ENCODE results near the gene RPS6KA4. TPM values are rescaled to one million over a fixed set of nuclear protein-coding genes. Genes with fewer than 3 reads are reported as not detected.

The RPS6KA4 gene
- total and polyA plus RNA-seq, 2 of the 13 experiments (the other 11 are each of a cell fraction or from before 2014, with no cell fraction given): 8.9 to 14.2 TPM

DNA sequence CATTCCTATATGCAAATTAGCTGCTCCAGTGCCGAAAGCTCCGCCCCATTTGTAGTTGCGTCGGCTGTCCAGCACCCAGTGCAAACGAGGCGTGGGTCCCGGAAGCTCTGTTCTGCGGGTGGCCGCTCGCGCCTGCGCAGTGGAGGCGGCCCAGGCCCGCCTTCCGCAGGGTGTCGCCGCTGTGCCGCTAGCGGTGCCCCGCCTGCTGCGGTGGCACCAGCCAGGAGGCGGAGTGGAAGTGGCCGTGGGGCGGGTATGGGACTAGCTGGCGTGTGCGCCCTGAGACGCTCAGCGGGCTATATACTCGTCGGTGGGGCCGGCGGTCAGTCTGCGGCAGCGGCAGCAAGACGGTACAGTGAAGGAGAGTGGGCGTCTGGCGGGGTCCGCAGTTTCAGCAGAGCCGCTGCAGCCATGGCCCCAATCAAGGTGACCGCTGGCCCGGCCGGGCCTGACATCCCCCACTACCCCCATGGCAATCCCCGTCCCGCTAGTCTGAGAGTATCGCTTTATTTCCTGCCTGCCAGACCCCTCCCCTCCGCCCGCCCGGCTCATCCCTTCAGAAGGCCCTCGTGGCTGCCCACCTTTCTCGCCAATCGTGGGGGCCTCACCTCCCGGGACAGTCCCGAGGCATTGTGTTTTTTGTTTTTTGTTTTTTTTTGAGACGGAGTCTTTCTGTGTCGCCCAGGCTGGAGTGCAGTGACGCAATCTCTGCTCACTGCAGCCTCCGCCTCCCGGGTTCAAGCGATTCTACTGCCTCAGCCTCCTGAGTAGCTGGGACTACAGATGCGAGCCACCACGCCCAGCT is 40.8 kb upstream of the RPS6KA4 start, which contains the start of gene PRDX5 (continued):
- TF ChIP-seq ZNF552 (CRISPR knock-in tag; IDR thresholded peaks at IDR 0.05; ENCODE audit: borderline replicate concordance): no peak; the same call in 1 of the 2 replicates
- TF ChIP-seq, protein P1, sequence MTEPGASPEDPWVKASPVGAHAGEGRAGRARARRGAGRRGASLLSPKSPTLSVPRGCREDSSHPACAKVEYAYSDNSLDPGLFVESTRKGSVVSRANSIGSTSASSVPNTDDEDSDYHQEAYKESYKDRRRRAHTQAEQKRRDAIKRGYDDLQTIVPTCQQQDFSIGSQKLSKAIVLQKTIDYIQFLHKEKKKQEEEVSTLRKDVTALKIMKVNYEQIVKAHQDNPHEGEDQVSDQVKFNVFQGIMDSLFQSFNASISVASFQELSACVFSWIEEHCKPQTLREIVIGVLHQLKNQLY (CRISPR knock-in tag; IDR thresholded peaks at IDR 0.05): no peak
- TF ChIP-seq ZNF207 (IDR thresholded peaks at IDR 0.05; ENCODE audit: borderline replicate concordance): no peak
- no peak for TF ChIP-seq JARID2 (CRISPR knock-in tag; IDR thresholded peaks at IDR 0.05; ENCODE audit: insufficient replicate concordance)
- no peak for TF ChIP-seq RXRB (CRISPR knock-in tag; IDR thresholded peaks at IDR 0.05; ENCODE audit: borderline replicate concordance)
- no peak; the same call in 1 of the 2 replicates for TF ChIP-seq ERF (CRISPR knock-in tag; IDR thresholded peaks at IDR 0.05)
- TF ChIP-seq, protein P2, sequence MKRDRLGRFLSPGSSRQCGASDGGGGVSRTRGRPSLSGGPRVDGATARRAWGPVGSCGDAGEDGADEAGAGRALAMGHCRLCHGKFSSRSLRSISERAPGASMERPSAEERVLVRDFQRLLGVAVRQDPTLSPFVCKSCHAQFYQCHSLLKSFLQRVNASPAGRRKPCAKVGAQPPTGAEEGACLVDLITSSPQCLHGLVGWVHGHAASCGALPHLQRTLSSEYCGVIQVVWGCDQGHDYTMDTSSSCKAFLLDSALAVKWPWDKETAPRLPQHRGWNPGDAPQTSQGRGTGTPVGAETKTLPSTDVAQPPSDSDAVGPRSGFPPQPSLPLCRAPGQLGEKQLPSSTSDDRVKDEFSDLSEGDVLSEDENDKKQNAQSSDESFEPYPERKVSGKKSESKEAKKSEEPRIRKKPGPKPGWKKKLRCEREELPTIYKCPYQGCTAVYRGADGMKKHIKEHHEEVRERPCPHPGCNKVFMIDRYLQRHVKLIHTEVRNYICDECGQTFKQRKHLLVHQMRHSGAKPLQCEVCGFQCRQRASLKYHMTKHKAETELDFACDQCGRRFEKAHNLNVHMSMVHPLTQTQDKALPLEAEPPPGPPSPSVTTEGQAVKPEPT (CRISPR knock-in tag; IDR thresholded peaks at IDR 0.05; ENCODE audit: low read depth): peak; percentile 72; the same call in 1 of the 2 replicates
- TF ChIP-seq ARHGAP35 (CRISPR knock-in tag; IDR thresholded peaks at IDR 0.05; ENCODE audit: borderline replicate concordance): peak; percentile 35; the same call in 1 of the 2 replicates
- TF ChIP-seq PRPF4 (IDR thresholded peaks at IDR 0.05; ENCODE audit: low read depth, low read length, poor library complexity, severe bottlenecking): no peak
- TF ChIP-seq MEIS1 (CRISPR knock-in tag; IDR thresholded peaks at IDR 0.05; ENCODE audit: borderline replicate concordance): peak; percentile 61; the same call in 1 of the 2 replicates
- TF ChIP-seq ZNF674 (CRISPR knock-in tag; IDR thresholded peaks at IDR 0.05; ENCODE audit: low read depth): no peak
- TF ChIP-seq ZNF709 (CRISPR knock-in tag; IDR thresholded peaks at IDR 0.05): no peak; the same call in 1 of the 2 replicates
- TF ChIP-seq, protein P3, sequence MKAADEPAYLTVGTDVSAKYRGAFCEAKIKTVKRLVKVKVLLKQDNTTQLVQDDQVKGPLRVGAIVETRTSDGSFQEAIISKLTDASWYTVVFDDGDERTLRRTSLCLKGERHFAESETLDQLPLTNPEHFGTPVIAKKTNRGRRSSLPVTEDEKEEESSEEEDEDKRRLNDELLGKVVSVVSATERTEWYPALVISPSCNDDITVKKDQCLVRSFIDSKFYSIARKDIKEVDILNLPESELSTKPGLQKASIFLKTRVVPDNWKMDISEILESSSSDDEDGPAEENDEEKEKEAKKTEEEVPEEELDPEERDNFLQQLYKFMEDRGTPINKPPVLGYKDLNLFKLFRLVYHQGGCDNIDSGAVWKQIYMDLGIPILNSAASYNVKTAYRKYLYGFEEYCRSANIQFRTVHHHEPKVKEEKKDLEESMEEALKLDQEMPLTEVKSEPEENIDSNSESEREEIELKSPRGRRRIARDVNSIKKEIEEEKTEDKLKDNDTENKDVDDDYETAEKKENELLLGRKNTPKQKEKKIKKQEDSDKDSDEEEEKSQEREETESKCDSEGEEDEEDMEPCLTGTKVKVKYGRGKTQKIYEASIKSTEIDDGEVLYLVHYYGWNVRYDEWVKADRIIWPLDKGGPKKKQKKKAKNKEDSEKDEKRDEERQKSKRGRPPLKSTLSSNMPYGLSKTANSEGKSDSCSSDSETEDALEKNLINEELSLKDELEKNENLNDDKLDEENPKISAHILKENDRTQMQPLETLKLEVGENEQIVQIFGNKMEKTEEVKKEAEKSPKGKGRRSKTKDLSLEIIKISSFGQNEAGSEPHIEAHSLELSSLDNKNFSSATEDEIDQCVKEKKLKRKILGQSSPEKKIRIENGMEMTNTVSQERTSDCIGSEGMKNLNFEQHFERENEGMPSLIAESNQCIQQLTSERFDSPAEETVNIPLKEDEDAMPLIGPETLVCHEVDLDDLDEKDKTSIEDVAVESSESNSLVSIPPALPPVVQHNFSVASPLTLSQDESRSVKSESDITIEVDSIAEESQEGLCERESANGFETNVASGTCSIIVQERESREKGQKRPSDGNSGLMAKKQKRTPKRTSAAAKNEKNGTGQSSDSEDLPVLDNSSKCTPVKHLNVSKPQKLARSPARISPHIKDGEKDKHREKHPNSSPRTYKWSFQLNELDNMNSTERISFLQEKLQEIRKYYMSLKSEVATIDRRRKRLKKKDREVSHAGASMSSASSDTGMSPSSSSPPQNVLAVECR (CRISPR knock-in tag; IDR thresholded peaks at IDR 0.05; ENCODE audit: borderline replicate concordance): peak; percentile 70
- no peak for TF ChIP-seq REXO4 (CRISPR knock-in tag; IDR thresholded peaks at IDR 0.05; ENCODE audit: borderline replicate concordance)
- peak; percentile 6; the same call in 1 of the 2 replicates for TF ChIP-seq ZMYM4 (CRISPR knock-in tag; IDR thresholded peaks at IDR 0.05)
- TF ChIP-seq ZNF564 (CRISPR knock-in tag; IDR thresholded peaks at IDR 0.05): peak; percentile 44; the same call in 1 of the 2 replicates
- TF ChIP-seq RARG (CRISPR knock-in tag; IDR thresholded peaks at IDR 0.05; ENCODE audit: low read depth): no peak
- TF ChIP-seq, protein P4, sequence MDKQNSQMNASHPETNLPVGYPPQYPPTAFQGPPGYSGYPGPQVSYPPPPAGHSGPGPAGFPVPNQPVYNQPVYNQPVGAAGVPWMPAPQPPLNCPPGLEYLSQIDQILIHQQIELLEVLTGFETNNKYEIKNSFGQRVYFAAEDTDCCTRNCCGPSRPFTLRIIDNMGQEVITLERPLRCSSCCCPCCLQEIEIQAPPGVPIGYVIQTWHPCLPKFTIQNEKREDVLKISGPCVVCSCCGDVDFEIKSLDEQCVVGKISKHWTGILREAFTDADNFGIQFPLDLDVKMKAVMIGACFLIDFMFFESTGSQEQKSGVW (CRISPR knock-in tag; IDR thresholded peaks at IDR 0.05; ENCODE audit: borderline replicate concordance): no peak
- TF ChIP-seq, protein P5, sequence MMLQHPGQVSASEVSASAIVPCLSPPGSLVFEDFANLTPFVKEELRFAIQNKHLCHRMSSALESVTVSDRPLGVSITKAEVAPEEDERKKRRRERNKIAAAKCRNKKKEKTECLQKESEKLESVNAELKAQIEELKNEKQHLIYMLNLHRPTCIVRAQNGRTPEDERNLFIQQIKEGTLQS (CRISPR knock-in tag; IDR thresholded peaks at IDR 0.05): peak; percentile 36; the same call in 1 of the 2 replicates
- no peak for TF ChIP-seq NFKBIZ (CRISPR knock-in tag; IDR thresholded peaks at IDR 0.05)
- no peak for TF ChIP-seq ZNF670 (CRISPR knock-in tag; IDR thresholded peaks at IDR 0.05; ENCODE audit: borderline replicate concordance)
